ENCODE data around the gene RSBN1.

DNA sequence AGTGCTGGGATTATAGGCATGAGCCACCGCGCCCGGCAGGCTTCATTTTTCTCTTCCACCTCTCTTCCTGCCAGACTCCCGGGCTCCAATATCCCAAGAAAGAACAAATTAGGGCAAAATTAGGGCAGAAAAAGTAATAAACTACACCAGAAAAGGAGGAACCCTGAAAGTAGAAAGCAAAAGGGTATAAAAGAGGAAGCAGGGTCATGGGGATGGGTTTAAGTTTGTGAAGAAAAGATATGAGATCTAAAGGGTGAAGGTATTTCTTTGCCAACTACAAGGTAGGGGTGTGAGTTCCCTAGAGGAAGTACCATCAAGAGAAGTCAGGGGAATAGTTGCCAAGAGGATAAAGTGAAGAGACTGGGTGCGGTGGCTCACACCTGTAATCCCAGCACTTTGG, 49.4 kb upstream of the RSBN1 start:
- TF ChIP-seq EZH2phosphoT487 (conservative IDR thresholded peaks at IDR 0.05; ENCODE audit: low read length): no peak
- TF ChIP-seq CTCF (IDR thresholded peaks at IDR 0.05; ENCODE audit: insufficient read depth, low read length, poor library complexity, severe bottlenecking): no peak
